Sigmoid colon (tissue), 4 donors: Measurements from ENCODE around the gene COX5B.

Source experiments
- EP300 ChIP-seq, 4 donors: sonication (generic); formaldehyde crosslinking; IDR thresholded peaks; one replicate each; pipeline ENCODE4 v1.6.1; 2017; ENCODE audit warnings: antibody characterized with exemption in 4 of 4
- POLR2AphosphoS5 ChIP-seq, 4 donors: sonication (generic); formaldehyde crosslinking; IDR thresholded peaks; one replicate each; pipeline ENCODE4 v1.6.1; 2017; ENCODE audit warnings: antibody characterized with exemption in 4 of 4
- TF ChIP-seq, protein P1 (sequence below), 4 experiments: fragments of 450-650 bp in 3 of 4; fragments of 200-600 bp in 1 of 4; IDR thresholded peaks; one replicate each; pipeline ENCODE4 v1.5.1; 2016 to 2019; ENCODE audit warnings: antibody characterized with exemption in 4 of 4, mild to moderate bottlenecking in 3 of 4, moderate library complexity in 2 of 4

DNA sequence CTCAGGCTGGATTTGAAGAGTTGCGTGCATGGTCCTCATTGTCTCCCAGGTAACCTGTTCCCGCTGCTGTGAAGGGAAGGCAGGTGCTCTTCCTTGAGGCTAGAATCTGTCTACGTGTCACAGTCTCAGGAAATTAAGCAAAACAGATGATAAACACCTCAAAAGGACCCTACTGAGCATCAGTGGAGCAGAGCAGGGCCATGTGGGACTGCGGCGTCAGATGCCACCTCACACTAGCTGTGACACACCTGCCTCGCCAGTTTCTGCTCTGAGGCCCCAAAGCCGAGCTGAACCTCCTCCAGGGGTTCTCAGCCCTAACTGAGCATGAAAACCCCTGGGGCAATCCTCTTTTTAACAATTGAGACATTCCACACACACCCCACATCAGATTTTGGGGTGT, 25.7 kb downstream of the COX5B start:
- TF ChIP-seq, protein P1, sequence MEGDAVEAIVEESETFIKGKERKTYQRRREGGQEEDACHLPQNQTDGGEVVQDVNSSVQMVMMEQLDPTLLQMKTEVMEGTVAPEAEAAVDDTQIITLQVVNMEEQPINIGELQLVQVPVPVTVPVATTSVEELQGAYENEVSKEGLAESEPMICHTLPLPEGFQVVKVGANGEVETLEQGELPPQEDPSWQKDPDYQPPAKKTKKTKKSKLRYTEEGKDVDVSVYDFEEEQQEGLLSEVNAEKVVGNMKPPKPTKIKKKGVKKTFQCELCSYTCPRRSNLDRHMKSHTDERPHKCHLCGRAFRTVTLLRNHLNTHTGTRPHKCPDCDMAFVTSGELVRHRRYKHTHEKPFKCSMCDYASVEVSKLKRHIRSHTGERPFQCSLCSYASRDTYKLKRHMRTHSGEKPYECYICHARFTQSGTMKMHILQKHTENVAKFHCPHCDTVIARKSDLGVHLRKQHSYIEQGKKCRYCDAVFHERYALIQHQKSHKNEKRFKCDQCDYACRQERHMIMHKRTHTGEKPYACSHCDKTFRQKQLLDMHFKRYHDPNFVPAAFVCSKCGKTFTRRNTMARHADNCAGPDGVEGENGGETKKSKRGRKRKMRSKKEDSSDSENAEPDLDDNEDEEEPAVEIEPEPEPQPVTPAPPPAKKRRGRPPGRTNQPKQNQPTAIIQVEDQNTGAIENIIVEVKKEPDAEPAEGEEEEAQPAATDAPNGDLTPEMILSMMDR (IDR thresholded peaks at IDR 0.05), result no peak
- TF ChIP-seq POLR2AphosphoS5 (IDR thresholded peaks at IDR 0.05), result no peak
- no peak for TF ChIP-seq EP300 (IDR thresholded peaks at IDR 0.05)
